HG02938 (cell line): ENCODE measurements around the gene PDE6A.

Source experiments
- ATAC-seq: cut with Tn5 transposase; IDR thresholded peaks from one replicate; pipeline ENCODE4 v1.9.1; 2021; ENCODE audit warnings: mild to moderate bottlenecking, moderate library complexity; ENCODE audit not compliant: unreplicated experiment

Gene PDE6A

GRCh38 chr5:149930749-149931574 lies 13.6 kb downstream of the PDE6A start:
- no peak for ATAC-seq

- ATAC-seq, result no peak
These were observed 14.4 kb downstream of the PDE6A start for GRCh38 chr5:149930043-149930748.

DNA sequence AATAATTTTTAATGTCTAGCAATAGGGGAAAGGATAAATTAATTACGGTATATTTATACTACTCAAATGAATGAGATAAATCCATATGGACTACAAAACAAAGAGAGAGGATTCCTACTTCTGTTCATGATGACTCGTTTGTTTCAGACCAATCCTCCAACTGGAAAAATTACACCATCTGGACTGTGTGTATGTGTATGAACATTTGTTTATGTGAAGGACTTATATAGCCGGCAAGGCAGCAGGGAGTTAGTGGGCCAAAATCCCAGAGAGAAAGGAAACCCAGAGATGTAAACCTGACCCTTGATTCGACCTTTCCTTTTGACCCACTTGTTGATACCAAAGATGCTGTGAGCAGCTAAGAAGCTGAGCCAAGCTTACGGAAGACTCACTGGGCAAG lies 20.1 kb downstream of the PDE6A start:
- no peak for ATAC-seq

DNA sequence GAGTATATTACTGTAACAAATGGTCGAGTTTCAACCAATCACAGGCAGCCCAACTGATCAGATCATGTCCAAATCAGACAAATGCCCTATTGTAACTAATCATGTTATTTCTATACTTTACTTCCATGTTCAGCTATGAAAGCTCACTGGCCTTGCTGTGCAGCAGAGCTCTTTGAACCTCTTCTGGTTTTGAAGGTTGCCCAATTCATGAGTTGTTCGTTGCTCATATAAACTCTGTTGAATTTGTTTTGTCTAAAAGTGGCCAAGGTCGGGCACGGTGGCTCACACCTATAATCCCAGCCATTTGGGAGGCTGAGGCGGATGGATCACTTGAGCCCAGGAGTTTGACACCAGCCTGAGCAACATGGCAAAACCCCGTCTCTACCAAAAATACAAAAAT lies 21.6 kb downstream of the PDE6A start:
- no peak for ATAC-seq

- ATAC-seq, result no peak
These were observed 23.0 kb downstream of the PDE6A start for GRCh38 chr5:149921597-149921996.

- no peak for ATAC-seq
These were observed 27.4 kb downstream of the PDE6A start for GRCh38 chr5:149917073-149917676.

DNA sequence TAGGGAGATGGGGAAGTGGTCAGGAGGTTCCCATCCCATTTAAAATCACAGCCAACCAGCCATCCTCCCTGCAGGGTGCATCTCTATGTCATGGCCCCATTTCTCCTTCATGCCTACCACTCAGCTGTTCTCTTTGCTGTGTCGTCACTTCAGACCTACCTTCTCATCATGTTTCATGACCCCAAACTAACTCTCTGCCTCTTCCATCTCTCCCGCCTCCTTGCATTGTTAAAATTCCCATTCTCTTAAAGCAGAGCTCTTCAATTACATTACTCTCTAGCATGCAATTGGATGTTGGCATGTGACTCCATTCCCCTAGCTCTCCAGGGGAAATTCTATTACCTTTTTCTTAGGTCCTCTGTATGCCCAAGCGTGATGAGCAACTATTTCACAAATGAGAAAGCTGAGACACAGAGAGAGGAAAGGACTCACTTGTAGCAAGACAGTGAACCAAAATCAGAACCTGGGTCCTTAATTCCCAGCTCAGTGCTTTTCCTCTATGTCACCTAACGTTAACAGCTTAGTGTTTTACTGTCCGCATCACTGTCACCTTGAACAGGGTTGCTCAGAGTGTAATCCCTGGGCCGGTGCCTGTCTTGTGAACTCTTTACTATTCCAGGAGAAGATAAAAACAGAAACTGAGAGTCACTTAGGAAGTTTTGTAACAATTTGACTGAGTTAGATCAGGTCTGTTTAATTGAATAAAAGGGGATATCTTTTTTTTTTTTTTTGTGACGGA lies 28.1 kb downstream of the PDE6A start:
- ATAC-seq, result no peak

- ATAC-seq, result no peak
These were observed 29.0 kb downstream of the PDE6A start for GRCh38 chr5:149915392-149916260.

DNA sequence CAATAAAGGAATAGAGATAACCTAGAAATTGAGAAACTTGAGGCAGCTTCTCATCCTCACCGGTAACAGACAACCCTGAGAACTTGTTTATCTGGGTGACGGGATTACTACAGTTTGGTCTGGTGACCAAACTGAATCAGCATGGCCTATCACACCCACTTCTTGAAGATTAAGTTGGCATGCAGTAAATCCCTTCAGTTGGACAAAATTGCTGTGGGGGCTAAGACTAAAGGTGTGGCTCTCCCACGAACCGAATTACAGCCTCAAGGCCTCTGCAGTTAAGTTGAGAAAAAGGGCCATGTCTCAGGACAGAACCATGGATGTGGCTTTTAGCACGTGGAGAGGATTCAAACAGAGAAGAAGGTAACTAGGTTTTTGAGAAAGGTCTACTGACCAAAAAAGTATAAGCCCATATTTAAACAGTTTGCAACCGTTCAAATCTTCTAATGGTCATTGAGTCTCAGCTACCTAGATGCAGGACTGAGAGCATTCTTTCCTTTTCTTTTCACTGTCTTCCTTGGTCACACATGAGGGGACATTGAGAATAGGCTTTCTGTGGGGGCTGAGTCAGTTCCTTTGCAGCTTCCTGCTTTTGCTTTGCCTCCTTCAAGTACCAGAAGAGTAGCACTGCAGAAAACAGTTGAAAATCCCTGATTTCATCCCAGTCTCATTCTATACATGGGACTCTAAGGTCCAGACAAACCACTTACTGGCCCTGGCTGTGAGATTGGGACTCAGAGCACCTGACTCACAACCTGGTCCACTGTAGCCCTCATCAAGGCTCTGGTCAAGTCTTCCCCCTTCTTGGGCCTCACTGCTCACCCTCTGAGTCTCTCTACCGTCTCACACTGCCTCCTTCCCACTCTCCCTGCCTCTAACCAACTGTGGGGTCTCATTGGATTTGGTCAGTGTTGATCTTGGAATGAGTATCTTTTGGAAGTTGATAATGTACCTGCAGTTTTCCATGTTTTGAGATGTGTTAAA lies 30.9 kb downstream of the PDE6A start:
- ATAC-seq, result no peak

DNA sequence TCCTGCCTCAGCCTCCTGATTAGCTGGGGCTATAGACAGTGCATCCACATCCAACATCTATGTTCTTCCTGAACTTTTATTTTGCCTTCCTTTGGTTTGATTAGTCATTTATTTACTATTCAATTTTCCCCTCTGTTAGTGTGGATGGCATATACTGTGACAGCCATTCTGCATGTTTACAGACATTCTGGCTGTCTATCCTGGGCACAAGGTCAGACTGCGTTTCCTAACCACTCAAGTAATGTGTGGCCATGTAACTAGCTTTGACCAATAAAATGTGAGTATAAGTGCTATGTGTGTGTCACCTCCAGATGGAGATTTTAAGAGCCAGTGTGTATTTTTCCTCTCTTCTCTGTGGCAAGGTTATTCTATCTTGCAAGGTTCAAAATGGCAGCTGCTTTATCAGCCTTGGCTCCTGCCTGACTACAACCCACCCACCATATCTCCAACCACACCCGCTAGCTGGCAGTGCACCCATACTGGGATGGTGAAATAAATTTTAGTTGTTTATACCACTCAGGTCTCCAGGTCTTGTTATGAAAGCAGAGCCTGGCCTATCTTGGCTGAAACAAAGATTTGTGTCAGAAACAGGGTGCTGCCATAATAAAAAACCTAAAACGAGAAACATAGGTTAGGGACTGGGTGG lies 32.2 kb downstream of the PDE6A start:
- ATAC-seq, result no peak

DNA sequence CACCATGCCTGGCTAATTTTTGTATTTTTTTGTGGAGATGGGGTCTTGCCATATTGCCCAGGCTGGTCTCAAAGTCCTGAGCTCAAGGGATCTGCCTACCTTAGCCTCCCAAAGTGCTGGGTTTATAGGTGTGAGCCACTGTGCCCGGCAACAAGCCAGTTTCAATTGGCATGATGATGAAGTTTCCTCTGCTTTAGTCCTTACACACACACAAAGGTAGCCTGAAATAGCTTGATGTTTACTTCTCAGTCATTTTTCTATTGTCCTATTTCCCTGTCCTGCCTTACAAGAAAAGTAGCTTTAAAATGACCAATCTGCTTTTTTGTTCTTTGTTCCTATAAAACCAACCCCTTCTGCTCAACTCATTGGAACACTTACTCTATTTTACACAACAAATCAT lies 33.6 kb downstream of the PDE6A start:
- ATAC-seq, result no peak

DNA sequence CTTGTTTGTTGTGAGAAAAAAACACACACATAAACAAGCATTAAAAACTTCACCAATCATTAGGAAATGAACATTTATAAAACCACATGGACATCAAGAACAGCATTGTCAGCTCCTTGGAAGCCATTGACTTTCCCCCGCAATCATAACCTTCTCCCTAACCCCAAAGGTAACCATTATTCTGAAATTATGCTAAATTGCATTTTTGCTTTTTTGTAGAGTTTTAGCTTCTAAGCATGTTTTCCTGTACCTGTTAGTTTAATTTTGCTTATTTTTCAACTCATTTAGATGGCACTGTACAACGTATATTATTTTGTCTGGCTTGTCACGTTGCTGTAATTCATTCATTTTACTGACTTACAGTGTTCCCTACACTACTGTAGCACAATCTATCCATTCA lies 36.8 kb downstream of the PDE6A start:
- no peak for ATAC-seq

DNA sequence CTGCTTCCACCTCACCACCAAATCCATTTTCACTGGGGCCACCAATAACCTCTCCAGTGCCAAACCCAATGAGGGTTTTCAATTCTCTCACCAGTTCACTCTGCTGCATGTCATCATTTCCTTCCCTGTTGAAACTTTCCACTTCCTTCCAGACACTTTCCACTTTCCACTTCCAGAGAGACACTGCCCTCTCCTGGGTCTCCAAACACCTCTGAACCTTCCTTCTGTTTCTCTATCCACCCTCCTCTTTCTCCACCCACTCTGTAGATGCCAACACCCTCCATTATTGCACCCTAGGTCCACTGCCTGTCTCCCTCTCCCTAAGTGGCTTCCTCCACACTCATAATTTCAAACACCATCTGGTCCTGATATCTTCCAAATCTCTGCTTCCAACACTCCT lies 39.6 kb downstream of the PDE6A start:
- no peak for ATAC-seq

DNA sequence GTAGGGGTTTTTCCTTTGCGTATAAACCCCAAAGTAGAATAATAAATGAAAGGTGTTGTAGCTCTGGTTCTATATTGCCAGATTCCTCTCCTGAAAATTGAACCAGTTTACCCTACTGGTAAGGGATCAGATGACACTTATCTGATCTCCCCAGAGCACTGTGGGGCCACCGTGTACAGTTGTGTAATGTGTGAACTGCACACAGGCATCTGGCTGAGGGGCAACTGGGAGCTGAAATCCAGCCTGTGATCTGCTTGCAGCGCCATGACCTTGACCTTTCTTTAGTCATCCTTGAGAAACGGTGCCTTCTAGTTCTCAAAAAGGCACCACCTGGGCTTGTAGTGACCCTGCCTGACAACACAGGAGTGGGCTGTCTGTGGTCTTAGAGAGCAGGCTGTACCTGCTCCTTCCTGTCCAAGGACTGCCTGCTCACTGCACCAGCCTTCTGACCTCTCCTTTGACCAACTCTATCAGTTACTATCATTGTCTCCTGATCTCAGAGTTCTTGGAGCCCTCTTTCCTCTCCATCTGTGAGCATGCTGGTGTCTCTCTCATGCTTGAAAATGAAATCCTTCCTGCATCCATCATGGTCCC lies 40.2 kb downstream of the PDE6A start:
- no peak for ATAC-seq

DNA sequence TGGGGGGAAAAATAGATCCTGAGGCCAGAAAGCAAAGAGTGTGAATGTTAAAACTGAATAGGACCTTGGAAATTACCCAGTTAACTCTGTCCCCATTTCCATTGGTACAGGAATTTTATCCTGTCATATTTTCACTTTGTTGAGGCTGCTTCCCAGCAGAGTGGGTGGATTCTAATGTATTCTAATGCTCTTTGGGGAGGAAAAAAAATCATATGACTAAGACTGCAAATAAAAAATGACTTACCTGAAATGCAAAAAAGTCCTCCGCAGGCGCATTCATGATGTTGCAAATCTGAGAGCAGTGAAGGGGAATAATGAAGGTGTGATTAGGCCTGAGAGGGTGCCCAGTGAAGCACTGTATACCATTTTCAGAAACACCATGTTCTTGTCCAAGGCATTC lies 41.2 kb downstream of the PDE6A start:
- no peak for ATAC-seq

GRCh38 chr5:149902177-149902576 lies 42.4 kb downstream of the PDE6A start:
- ATAC-seq, result no peak

DNA sequence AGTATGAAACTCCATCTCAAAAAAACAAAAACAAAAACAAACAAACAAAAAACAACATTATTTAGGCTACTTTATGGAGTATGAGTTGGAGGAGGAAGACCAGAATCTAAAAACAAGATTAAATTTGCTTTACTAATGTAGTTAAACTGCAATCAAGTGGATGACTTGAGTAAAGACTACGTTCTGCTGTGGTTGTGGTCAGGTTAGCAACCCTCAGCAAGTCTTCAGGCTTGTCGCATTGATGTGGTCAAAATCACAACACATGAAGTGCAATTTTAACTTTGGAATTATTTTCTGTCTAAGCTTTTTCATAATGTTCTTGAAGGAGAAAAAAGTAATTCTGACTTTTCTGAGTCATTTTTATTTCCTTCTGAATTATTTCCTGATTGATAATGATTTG lies 43.1 kb downstream of the PDE6A start:
- no peak for ATAC-seq

GRCh38 chr5:149900390-149900789 lies 44.2 kb downstream of the PDE6A start:
- no peak for ATAC-seq
